Endothelial cell (in vitro differentiated cells): ENCODE measurements around the gene P2RY11. TPM values are rescaled to one million over a fixed set of nuclear protein-coding genes. Genes with fewer than 3 reads are reported as not detected.
A peak's percentile ranks its signal among the peaks of the same experiment; 100 is the strongest.

ENCODE experiments used
- DNase-seq: peaks from one replicate; pipeline ENCODE4 v3.0.0; 2021; ENCODE audit warnings: low spot score
- H3K27ac Mint-ChIP-seq: one replicate; pipeline ENCODE4 v1.8.0; 2021; ENCODE audit warnings: mixed read lengths, inconsistent platforms; ENCODE audit not compliant: unreplicated experiment
- H3K27me3 Mint-ChIP-seq: one replicate; pipeline ENCODE4 v1.8.0; 2021; ENCODE audit warnings: mild to moderate bottlenecking, moderate library complexity, mixed read lengths, inconsistent platforms; ENCODE audit not compliant: unreplicated experiment
- H3K36me3 Mint-ChIP-seq: one replicate; pipeline ENCODE4 v1.8.0; 2021; ENCODE audit warnings: mild to moderate bottlenecking, low read depth, mixed read lengths, inconsistent platforms; ENCODE audit not compliant: unreplicated experiment
- H3K4me1 Mint-ChIP-seq: one replicate; pipeline ENCODE4 v1.8.0; 2021; ENCODE audit warnings: mild to moderate bottlenecking, mixed read lengths, inconsistent platforms; ENCODE audit not compliant: unreplicated experiment
- H3K4me3 Mint-ChIP-seq: one replicate; pipeline ENCODE4 v1.8.0; 2021; ENCODE audit warnings: mild to moderate bottlenecking, mixed read lengths, inconsistent platforms; ENCODE audit not compliant: unreplicated experiment
- H3K9me3 Mint-ChIP-seq: one replicate; pipeline ENCODE4 v1.8.0; 2021; ENCODE audit warnings: mixed read lengths, inconsistent platforms; ENCODE audit not compliant: unreplicated experiment
- total RNA-seq: library from RNA; stranded (reverse); fragmentation: NEBNext Ultra II Directional; extraction: Animal tissue kit (Norgen Biotek cat#: 25700); gene quantifications from one replicate; pipeline ENCODE4 v1.2.1, GENCODE V29; 2021; ENCODE audit not compliant: unreplicated experiment
- TF ChIP-seq, protein P1 (sequence below): fragments of 200-600 bp; sonication (generic); IDR thresholded peaks from one replicate; pipeline ENCODE4 v1.5.0; 2021; ENCODE audit warnings: antibody characterized with exemption; ENCODE audit not compliant: unreplicated experiment

Gene P2RY11
- total RNA-seq, 1 donor from 2014 or later = 16.3 TPM

DNA sequence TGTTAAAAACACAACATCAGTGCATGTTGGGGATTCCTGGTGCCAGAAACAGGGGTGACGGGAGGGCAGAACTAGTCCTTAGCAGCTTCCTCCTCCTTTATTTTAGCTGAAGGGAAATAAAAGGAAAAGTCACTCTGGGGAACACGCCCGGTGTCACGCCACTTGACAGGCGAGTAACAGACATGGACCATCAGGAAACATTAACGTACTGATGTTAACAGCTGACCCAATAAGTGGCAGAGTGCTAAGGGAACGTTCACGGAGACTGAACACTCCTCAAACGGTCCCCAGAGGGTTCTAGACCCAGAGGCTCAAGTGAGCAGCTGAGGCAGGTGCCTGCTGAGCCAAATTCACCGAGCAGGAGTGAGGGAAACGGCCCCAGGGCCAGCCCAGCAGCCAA, 22.1 kb downstream of the P2RY11 start:
- TF ChIP-seq, protein P1, sequence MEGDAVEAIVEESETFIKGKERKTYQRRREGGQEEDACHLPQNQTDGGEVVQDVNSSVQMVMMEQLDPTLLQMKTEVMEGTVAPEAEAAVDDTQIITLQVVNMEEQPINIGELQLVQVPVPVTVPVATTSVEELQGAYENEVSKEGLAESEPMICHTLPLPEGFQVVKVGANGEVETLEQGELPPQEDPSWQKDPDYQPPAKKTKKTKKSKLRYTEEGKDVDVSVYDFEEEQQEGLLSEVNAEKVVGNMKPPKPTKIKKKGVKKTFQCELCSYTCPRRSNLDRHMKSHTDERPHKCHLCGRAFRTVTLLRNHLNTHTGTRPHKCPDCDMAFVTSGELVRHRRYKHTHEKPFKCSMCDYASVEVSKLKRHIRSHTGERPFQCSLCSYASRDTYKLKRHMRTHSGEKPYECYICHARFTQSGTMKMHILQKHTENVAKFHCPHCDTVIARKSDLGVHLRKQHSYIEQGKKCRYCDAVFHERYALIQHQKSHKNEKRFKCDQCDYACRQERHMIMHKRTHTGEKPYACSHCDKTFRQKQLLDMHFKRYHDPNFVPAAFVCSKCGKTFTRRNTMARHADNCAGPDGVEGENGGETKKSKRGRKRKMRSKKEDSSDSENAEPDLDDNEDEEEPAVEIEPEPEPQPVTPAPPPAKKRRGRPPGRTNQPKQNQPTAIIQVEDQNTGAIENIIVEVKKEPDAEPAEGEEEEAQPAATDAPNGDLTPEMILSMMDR = no peak
- H3K27me3 Mint-ChIP-seq = no peaks in the 10 kb centered on the region
- H3K9me3 Mint-ChIP-seq = no peaks in the 10 kb centered on the region
- H3K36me3 Mint-ChIP-seq = peaks cover 19% of the 10 kb centered on the region
- H3K4me1 Mint-ChIP-seq = no peaks in the 10 kb centered on the region
- no peak for DNase-seq
- no peak overlapping the region for H3K27ac Mint-ChIP-seq
- no peak overlapping the region for H3K4me3 Mint-ChIP-seq

DNA sequence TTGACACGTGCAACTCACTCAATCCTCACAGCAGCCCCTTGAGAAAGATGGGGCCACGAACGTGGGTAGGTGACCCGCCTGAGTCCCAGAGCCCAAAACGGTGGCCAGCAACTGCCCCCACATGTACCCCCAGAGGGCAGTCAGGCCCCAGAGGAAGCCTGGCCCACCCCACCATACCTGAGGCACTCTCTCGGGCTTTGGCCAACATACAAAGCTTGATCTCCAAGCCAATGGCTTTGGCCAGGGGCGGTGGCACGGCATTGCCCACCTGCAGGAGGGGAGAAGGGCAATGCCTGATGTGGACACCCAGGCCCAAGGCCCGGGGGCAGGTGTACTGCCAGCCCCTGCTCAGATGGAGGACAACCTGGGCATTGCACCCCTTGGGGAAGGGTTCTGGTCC, 22.5 kb downstream of the P2RY11 start:
- DNase-seq = no peak
- Mint-ChIP-seq H3K4me3 (no peak overlapping the region), H3K27ac (no peak overlapping the region), H3K27me3 (no peaks in the 10 kb centered on the region), H3K9me3 (no peaks in the 10 kb centered on the region), H3K36me3 (peaks cover 20% of the 10 kb centered on the region), H3K4me1 (no peaks in the 10 kb centered on the region)
- TF ChIP-seq, protein P1 = no peak

DNA sequence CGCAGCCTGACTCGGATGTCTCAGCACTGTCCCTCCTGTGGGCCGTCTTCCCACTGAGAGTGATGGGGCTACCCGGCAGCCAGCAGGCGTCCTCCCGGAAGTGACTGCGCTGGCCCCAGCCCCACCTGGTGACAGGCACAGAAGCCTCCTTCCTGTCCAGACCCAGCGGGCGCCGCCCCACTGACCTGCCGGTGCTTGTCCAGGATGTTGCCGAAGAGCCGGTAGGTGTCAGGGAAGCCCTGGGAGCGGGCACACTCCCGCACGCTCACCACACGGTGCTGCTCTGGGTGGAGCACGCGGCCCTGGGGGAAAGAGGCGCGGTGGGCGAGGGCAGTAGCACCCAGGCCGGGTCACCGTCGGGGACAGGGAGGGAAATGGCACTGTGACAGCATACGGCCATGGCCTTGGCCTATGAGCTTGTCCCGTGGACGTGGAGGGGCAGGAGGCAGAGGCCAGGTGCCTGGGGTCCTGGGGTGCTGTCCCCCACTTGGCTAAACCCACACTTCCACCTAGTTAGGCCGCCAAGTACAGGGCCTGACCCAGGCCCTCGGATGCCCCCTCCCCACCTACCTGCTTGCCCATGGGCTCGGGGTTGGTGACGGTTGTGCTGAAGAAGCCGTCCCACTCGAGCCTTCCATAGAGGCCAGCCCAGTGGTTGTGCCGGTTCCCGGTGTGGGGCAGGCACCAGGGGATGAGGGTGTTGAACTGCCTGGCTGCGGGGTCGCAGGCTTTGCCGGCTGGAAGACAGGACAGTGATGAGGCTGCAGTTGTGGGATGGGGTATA, 24.2 kb downstream of the P2RY11 start:
- peaks cover 23% of the 10 kb centered on the region for H3K36me3 Mint-ChIP-seq

DNA sequence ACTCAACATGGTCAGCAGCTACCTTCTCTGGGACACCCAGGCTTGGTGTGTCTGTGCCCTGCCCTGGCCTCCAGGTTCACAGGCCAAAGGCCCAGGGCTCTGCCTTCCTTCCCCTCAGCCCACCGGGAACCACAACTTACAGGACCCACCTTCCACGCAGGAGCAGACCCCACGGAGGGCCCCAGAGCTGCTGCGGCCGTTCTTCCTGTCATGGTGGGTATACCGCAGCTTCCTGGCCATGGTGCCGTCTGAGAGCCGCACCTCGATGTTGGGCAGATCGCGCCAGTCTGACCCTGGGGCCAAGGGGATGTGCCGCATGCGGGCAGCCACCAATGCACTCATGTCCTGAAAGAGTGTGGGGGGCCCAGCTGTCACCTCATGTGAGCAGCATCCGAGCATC, 25.4 kb downstream of the P2RY11 start:
- H3K4me1 Mint-ChIP-seq = no peaks in the 10 kb centered on the region
- TF ChIP-seq, protein P1 = no peak
- peaks cover 26% of the 10 kb centered on the region for H3K36me3 Mint-ChIP-seq

More for the DNA sequence above, 24.2 kb downstream of the P2RY11 start:
- DNase-seq = no peak
- Mint-ChIP-seq H3K4me1 (no peaks in the 10 kb centered on the region), H3K9me3 (no peaks in the 10 kb centered on the region), H3K27ac (no peak overlapping the region), H3K27me3 (no peaks in the 10 kb centered on the region), H3K4me3 (no peak overlapping the region)
- TF ChIP-seq, protein P1 = no peak

More for the DNA sequence above, 25.4 kb downstream of the P2RY11 start:
- peak overlapping the region; percentile 52 for H3K27ac Mint-ChIP-seq
- DNase-seq = no peak
- no peaks in the 10 kb centered on the region for H3K27me3 Mint-ChIP-seq
- H3K4me3 Mint-ChIP-seq = no peak overlapping the region
- no peaks in the 10 kb centered on the region for H3K9me3 Mint-ChIP-seq
